T-cell (primary cell): ENCODE measurements around the gene YAF2. TPM values are rescaled to one million over a fixed set of nuclear protein-coding genes. Genes with fewer than 3 reads are reported as not detected.

ENCODE experiments used
- ATAC-seq, 4 experiments: fragments of 200-7000 bp in 3 of 4; fragments of 150-1000 bp in 1 of 4; cut with Tn5 transposase; replicated peaks in 1 of 4; 1 replicate in 3 of 4; 2 replicates in 1 of 4; pipeline ENCODE4 v1.10.0; 2021; ENCODE audit warnings: moderate library complexity in 3 of 4, mild to moderate bottlenecking in 2 of 4, moderate number of reproducible peaks in 1 of 4
- CTCF ChIA-PET, 2 donors: fragments of 300-600 bp; sonication (Branson Sonifier 250); formaldehyde crosslinking; loops; one replicate each; lab custom pipeline; 2022; ENCODE audit warnings: antibody characterized with exemption in 2 of 2; lab: Charles Lee
- POLR2A ChIA-PET, 2 donors: fragments of 300-600 bp; sonication (Branson Sonifier 250); formaldehyde crosslinking; loops; one replicate each; lab custom pipeline; 2022; ENCODE audit warnings: antibody characterized with exemption in 2 of 2; lab: Charles Lee
- DNase-seq, 35 experiments: peaks; one replicate each; pipeline versions ENCODE4 v3.0.0 to v3.0.0-alpha.2; 2013 to 2023
- H3K27ac ChIP-seq: one replicate; pipeline ENCODE4 v1.5.1; 2013; ENCODE audit warnings: low read length
- H3K27me3 ChIP-seq, 2 experiments: replicated peaks in 1 of 2; 1 replicate in 1 of 2; 2 replicates in 1 of 2; pipeline versions ENCODE4 v1.6.1 to v1.7.0; 2013; ENCODE audit warnings: low read length in 1 of 2, mixed read lengths in 1 of 2; ENCODE audit not compliant: control insufficient read depth in 2 of 2, insufficient read depth in 2 of 2; ENCODE audit errors: extremely low read depth in 1 of 2
- H3K36me3 ChIP-seq, 2 donors: 1 replicate in 1 of 2; 2 replicates in 1 of 2; pipeline versions ENCODE4 v1.6.1 to v1.7.0; 2013; ENCODE audit warnings: low read length in 1 of 2; ENCODE audit not compliant: control insufficient read depth in 2 of 2, insufficient read depth in 1 of 2; ENCODE audit errors: extremely low read depth in 1 of 2
- H3K4me1 ChIP-seq, 2 experiments: 1 replicate in 1 of 2; 2 replicates in 1 of 2; pipeline versions ENCODE4 v1.6.1 to v1.7.0; 2013; ENCODE audit warnings: low read length in 2 of 2, mixed read lengths in 1 of 2; ENCODE audit not compliant: insufficient read depth in 2 of 2, control insufficient read depth in 1 of 2; ENCODE audit errors: extremely low read depth in 1 of 2
- H3K4me3 ChIP-seq, 2 donors: 1 replicate in 1 of 2; 2 replicates in 1 of 2; pipeline versions ENCODE4 v1.5.1 to v1.7.0; 2013; ENCODE audit warnings: mild to moderate bottlenecking in 2 of 2, low read length in 1 of 2, moderate library complexity in 1 of 2; ENCODE audit not compliant: control insufficient read depth in 1 of 2; ENCODE audit errors: extremely low read depth in 1 of 2
- H3K9me3 ChIP-seq: 2 replicates; pipeline ENCODE4 v1.7.0; 2013
- H3K27ac Mint-ChIP-seq, 2 donors: one replicate each; pipeline ENCODE4 v1.8.0; 2020 to 2021; ENCODE audit warnings: mild to moderate bottlenecking in 2 of 2, mixed read lengths in 2 of 2
- H3K27me3 Mint-ChIP-seq, 2 donors: one replicate each; pipeline ENCODE4 v1.8.0; 2021 to 2022; ENCODE audit warnings: mixed read lengths in 2 of 2
- H3K36me3 Mint-ChIP-seq: one replicate; pipeline ENCODE4 v1.8.0; 2021; ENCODE audit warnings: mixed read lengths
- H3K4me1 Mint-ChIP-seq, 3 donors: one replicate each; pipeline ENCODE4 v1.8.0; 2020 to 2022; ENCODE audit warnings: mixed read lengths in 3 of 3, mild to moderate bottlenecking in 1 of 3
- H3K4me3 Mint-ChIP-seq, 3 donors: one replicate each; pipeline ENCODE4 v1.8.0; 2020 to 2022; ENCODE audit warnings: mild to moderate bottlenecking in 3 of 3, mixed read lengths in 3 of 3, moderate library complexity in 3 of 3
- H3K9me3 Mint-ChIP-seq, 3 donors: one replicate each; pipeline ENCODE4 v1.8.0; 2020 to 2022; ENCODE audit warnings: mixed read lengths in 3 of 3
- WGBS: methylation state at CpG from one replicate; pipeline ENCODE4 v1.1.5; 2013; ENCODE audit warnings: missing lambda C conversion rate; ENCODE audit not compliant: insufficient coverage; 5-methylcytosine and 5-hydroxymethylcytosine counted together
- total RNA-seq, 35 experiments: library from RNA in 6 of 35; stranded (reverse) in 6 of 35; fragments of 120-200 nt in 1 of 35; gene quantifications; one replicate each; pipeline versions ENCODE4 v1.2.1 to v1.2.4 and lab custom pipeline; 2013 to 2026

The YAF2 gene
- 10 to 100 TPM; 37.8 to 68.3 (median 43.6) TPM for total RNA-seq
- total RNA-seq (2013), result 42.9 TPM
- total RNA-seq (lab: John Stamatoyannopoulos, UW), result 27.0 to 72.0 (median 50.2) reads per million in 29 experiments

- Histone ChIP-seq H3K27ac (peak within 1 kb of the TSS; percentile 74), H3K36me3 (no peaks in the 10 kb centered on the region), H3K4me3 (peak within 1 kb of the TSS; percentile 76 to 79), H3K9me3 (no peaks in the 10 kb centered on the region), H3K27me3 (no peaks in the 10 kb centered on the region), H3K4me1 (peaks cover 15 to 22% of the 10 kb centered on the region in 2 experiments)
- CTCF ChIA-PET, result interaction anchor here in 1 of 2 donors (0.9 kb wide), 1 partner anchor 8 kb away, joined by 3 read pairs; no protein-coding TSS in a partner anchor
- under 1% methylated on average over 66 of the region's 69 CpGs for WGBS
- DNase-seq, result peak; percentile 57 to 93 (median 84)
- ATAC-seq, result peak; percentile 84 to 90 (median 85)
- Mint-ChIP-seq H3K36me3 (peaks cover 12% of the 10 kb centered on the region), H3K27ac (peak within 1 kb of the TSS; percentile 82 to 87), H3K27me3 (no peaks in the 10 kb centered on the region), H3K4me3 (peak within 1 kb of the TSS; percentile 87 to 90 (median 88)), H3K9me3 (no peaks in the 10 kb centered on the region), H3K4me1 (peaks cover 39 to 45% (median 40%) of the 10 kb centered on the region in 3 donors)
- POLR2A ChIA-PET, result no interaction called here
These were observed at the start of gene YAF2 for GRCh38 chr12:42238240-42239140. YAF2 (minus strand) TSS chr12:42238248; CDS start chr12:42238180, 68 bp downstream.

- H3K4me1 ChIP-seq, result peaks cover 0 to 2% of the 10 kb centered on the region in 2 experiments
- ChIA-PET CTCF (no interaction called here), POLR2A (no interaction called here)
- peaks cover 0 to 18% of the 10 kb centered on the region in 2 experiments for H3K27me3 ChIP-seq
- Mint-ChIP-seq H3K27me3 (peaks cover 7 to 15% of the 10 kb centered on the region in 2 donors), H3K4me3 (no peak overlapping the region), H3K27ac (no peak overlapping the region), H3K9me3 (no peaks in the 10 kb centered on the region), H3K4me1 (peaks cover 3 to 5% (median 4%) of the 10 kb centered on the region in 3 donors), H3K36me3 (no peaks in the 10 kb centered on the region)
- H3K4me3 ChIP-seq, result no peak overlapping the region
- no peaks in the 10 kb centered on the region for H3K36me3 ChIP-seq
- ATAC-seq (no peak), DNase-seq (no peak)
- H3K27ac ChIP-seq, result no peak overlapping the region
- WGBS, result 95% methylated on average over 13 of the region's 26 CpGs
- H3K9me3 ChIP-seq, result no peaks in the 10 kb centered on the region
These were observed 48.7 kb upstream of the YAF2 start for GRCh38 chr12:42286741-42287140.

GRCh38 chr12:42285431-42285830, 47.4 kb upstream of the YAF2 start:
- Mint-ChIP-seq H3K9me3 (no peaks in the 10 kb centered on the region), H3K4me3 (no peak overlapping the region), H3K4me1 (peaks cover 3 to 5% (median 4%) of the 10 kb centered on the region in 3 donors), H3K36me3 (no peaks in the 10 kb centered on the region), H3K27me3 (peaks cover 7 to 15% of the 10 kb centered on the region in 2 donors), H3K27ac (no peak overlapping the region)
- DNase-seq, result no peak
- no peak overlapping the region for H3K27ac ChIP-seq
- H3K4me3 ChIP-seq, result no peak overlapping the region
- peaks cover 0 to 15% of the 10 kb centered on the region in 2 experiments for H3K27me3 ChIP-seq
- ChIA-PET POLR2A (no interaction called here), CTCF (interaction anchor here in 1 of 2 donors (0.7 kb wide), 1 partner anchor 504 kb away, joined by 4 read pairs; no protein-coding TSS in a partner anchor)
- no CpG with 5 or more reads among the region's 2 CpGs for WGBS
- H3K36me3 ChIP-seq, result no peaks in the 10 kb centered on the region
- no peaks in the 10 kb centered on the region for H3K9me3 ChIP-seq
- H3K4me1 ChIP-seq, result peaks cover 0 to 2% of the 10 kb centered on the region in 2 experiments
- ATAC-seq, result no peak

GRCh38 chr12:42284876-42285275, 46.8 kb upstream of the YAF2 start:
- Histone ChIP-seq H3K27me3 (peaks cover 0 to 15% of the 10 kb centered on the region in 2 experiments), H3K4me1 (peaks cover 0 to 2% of the 10 kb centered on the region in 2 experiments), H3K9me3 (no peaks in the 10 kb centered on the region), H3K27ac (no peak overlapping the region), H3K4me3 (no peak overlapping the region), H3K36me3 (no peaks in the 10 kb centered on the region)
- no peaks in the 10 kb centered on the region for H3K36me3 Mint-ChIP-seq
- H3K4me1 Mint-ChIP-seq, result peaks cover 3 to 5% (median 4%) of the 10 kb centered on the region in 3 donors
- H3K4me3 Mint-ChIP-seq, result no peak overlapping the region
- WGBS, result no CpG with 5 or more reads among the region's 2 CpGs
- peaks cover 10 to 15% of the 10 kb centered on the region in 2 donors for H3K27me3 Mint-ChIP-seq
- H3K9me3 Mint-ChIP-seq, result no peaks in the 10 kb centered on the region
- ATAC-seq, result no peak
- ChIA-PET POLR2A (no interaction called here), CTCF (no interaction called here)
- no peak overlapping the region for H3K27ac Mint-ChIP-seq
- no peak for DNase-seq

GRCh38 chr12:42284157-42284556, 46.1 kb upstream of the YAF2 start:
- ATAC-seq, result no peak
- Mint-ChIP-seq H3K27ac (no peak overlapping the region), H3K4me3 (no peak overlapping the region), H3K4me1 (peaks cover 3 to 5% (median 4%) of the 10 kb centered on the region in 3 donors), H3K27me3 (peaks cover 10 to 12% of the 10 kb centered on the region in 2 donors), H3K36me3 (no peaks in the 10 kb centered on the region), H3K9me3 (no peaks in the 10 kb centered on the region)
- no peak for DNase-seq
- H3K9me3 ChIP-seq, result no peaks in the 10 kb centered on the region
- ChIA-PET CTCF (no interaction called here), POLR2A (no interaction called here)
- WGBS, result no CpG with 5 or more reads among the region's 1 CpG
- H3K36me3 ChIP-seq, result no peaks in the 10 kb centered on the region
- peaks cover 0 to 15% of the 10 kb centered on the region in 2 experiments for H3K27me3 ChIP-seq
- H3K4me3 ChIP-seq, result no peak overlapping the region
- no peak overlapping the region for H3K27ac ChIP-seq
- peaks cover 0 to 2% of the 10 kb centered on the region in 2 experiments for H3K4me1 ChIP-seq

GRCh38 chr12:42283739-42284138, 45.7 kb upstream of the YAF2 start:
- Mint-ChIP-seq H3K36me3 (no peaks in the 10 kb centered on the region), H3K4me3 (no peak overlapping the region), H3K27ac (no peak overlapping the region), H3K27me3 (peaks cover 9 to 12% of the 10 kb centered on the region in 2 donors), H3K4me1 (peaks cover 3 to 5% (median 4%) of the 10 kb centered on the region in 3 donors), H3K9me3 (no peaks in the 10 kb centered on the region)
- ATAC-seq, result no peak
- H3K27me3 ChIP-seq, result peaks cover 0 to 15% of the 10 kb centered on the region in 2 experiments
- ChIA-PET POLR2A (no interaction called here), CTCF (no interaction called here)
- H3K4me1 ChIP-seq, result peaks cover 0 to 2% of the 10 kb centered on the region in 2 experiments
- no peaks in the 10 kb centered on the region for H3K9me3 ChIP-seq
- no peaks in the 10 kb centered on the region for H3K36me3 ChIP-seq
- no peak overlapping the region for H3K4me3 ChIP-seq
- no peak overlapping the region for H3K27ac ChIP-seq
- no peak for DNase-seq
